Keratinocyte (primary cell): ENCODE data around the gene MAL. TPM values are rescaled to one million over a fixed set of nuclear protein-coding genes. Genes with fewer than 3 reads are reported as not detected.

Source experiments
- DNase-seq: peaks from one replicate; pipeline ENCODE4 v3.0.0-alpha.2; 2011; ENCODE audit warnings: low read depth, missing footprints, low spot score
- FAIRE-seq: peaks from 2 replicates; lab custom pipeline; 2011; peaks lifted over from hg19 to GRCh38; lab: Jason Lieb, UNC
- H2AFZ ChIP-seq: 2 replicates; pipeline ENCODE4 v1.6.0; 2012; ENCODE audit warnings: low read length, control low read depth, inconsistent platforms; ENCODE audit not compliant: control insufficient read depth
- H3K27ac ChIP-seq: 2 replicates; pipeline ENCODE4 v1.5.1; 2011; ENCODE audit warnings: low read length; ENCODE audit not compliant: control insufficient read depth, insufficient read depth
- H3K27me3 ChIP-seq: 3 replicates; pipeline ENCODE4 v1.6.0; 2011; ENCODE audit warnings: low read length; ENCODE audit not compliant: control insufficient read depth, insufficient read depth; ENCODE audit errors: extremely low read depth
- H3K36me3 ChIP-seq, 2 experiments: 2 replicates in 1 of 2; 3 replicates in 1 of 2; pipeline ENCODE4 v1.5.1; 2011; ENCODE audit warnings: low read length in 2 of 2, mild to moderate bottlenecking in 1 of 2; ENCODE audit not compliant: control insufficient read depth in 2 of 2, insufficient read depth in 2 of 2; ENCODE audit errors: extremely low read depth in 1 of 2
- H3K4me1 ChIP-seq: 3 replicates; pipeline ENCODE4 v1.5.1; 2011; ENCODE audit warnings: low read length; ENCODE audit not compliant: control insufficient read depth, insufficient read depth; ENCODE audit errors: extremely low read depth
- H3K4me2 ChIP-seq: 3 replicates; pipeline ENCODE4 v1.6.0; 2011; ENCODE audit warnings: low read depth, low read length; ENCODE audit not compliant: control insufficient read depth, insufficient read depth; ENCODE audit errors: extremely low read depth
- H3K4me3 ChIP-seq, 3 experiments: fragments of 200-600 bp in 1 of 3; sonication (generic) in 1 of 3; 2 replicates in 2 of 3; 3 replicates in 1 of 3; pipeline ENCODE4 v1.5.1; 2011 to 2016; ENCODE audit warnings: low read length in 3 of 3, mild to moderate bottlenecking in 3 of 3, control low read depth in 2 of 3, inconsistent platforms in 1 of 3, low read depth in 1 of 3, mixed read lengths in 1 of 3, mixed run types in 1 of 3, moderate library complexity in 1 of 3; ENCODE audit not compliant: control insufficient read depth in 2 of 3, insufficient read depth in 2 of 3; ENCODE audit errors: extremely low read depth in 1 of 3
- H3K79me2 ChIP-seq: 2 replicates; pipeline ENCODE4 v1.6.0; 2012; ENCODE audit warnings: low read length; ENCODE audit not compliant: control insufficient read depth, insufficient read depth
- H3K9ac ChIP-seq: 3 replicates; pipeline ENCODE4 v1.6.0; 2011; ENCODE audit warnings: low read length; ENCODE audit not compliant: control insufficient read depth, insufficient read depth; ENCODE audit errors: extremely low read depth
- H3K9me1 ChIP-seq: 3 replicates; pipeline ENCODE4 v1.6.0; 2011; ENCODE audit warnings: low read length; ENCODE audit not compliant: control insufficient read depth, insufficient read depth; ENCODE audit errors: extremely low read depth
- H3K9me3 ChIP-seq: 2 replicates; pipeline ENCODE4 v1.5.1; 2012; ENCODE audit warnings: low read depth, low read length; ENCODE audit not compliant: control insufficient read depth
- H4K20me1 ChIP-seq: 3 replicates; pipeline ENCODE4 v1.6.0; 2011; ENCODE audit warnings: low read length; ENCODE audit not compliant: control insufficient read depth, insufficient read depth; ENCODE audit errors: extremely low read depth
- EZH2 ChIP-seq: IDR thresholded peaks from one replicate; pipeline ENCODE4 v1.6.1; 2012; ENCODE audit warnings: inconsistent platforms, mild to moderate bottlenecking, low read length, moderate library complexity
- dilution Hi-C: fragments of 300-500 bp; cut with MboI; formaldehyde crosslinking; loops from one replicate; pipeline ENCODE4 v1.7.0; 2020; ENCODE audit warnings: low sequenced_read_pairs; ENCODE audit not compliant: extremely low pct_ligation_motif_present
- polyA plus RNA-seq, 5 experiments: library from polyadenylated mRNA; depleted of rRNA in 3 of 5; stranded (reverse) in 3 of 5; stranded (forward) in 1 of 5; unstranded in 1 of 5; fragments of >200 nt; gene quantifications; 1 replicate in 1 of 5; 2 replicates in 3 of 5; 3 replicates in 1 of 5; pipeline versions ENCODE4 v1.2.1 to v1.2.3, GENCODE V29; 2011 to 2012; ENCODE audit warnings: missing spikeins in 2 of 5, low read depth in 1 of 5, low replicate concordance in 1 of 5
- TF ChIP-seq, protein P1 (sequence below), 3 experiments: IDR thresholded peaks in 1 of 3; conservative IDR thresholded peaks in 1 of 3; optimal IDR thresholded peaks in 1 of 3; 2 replicates in 2 of 3; 3 replicates in 1 of 3; pipeline versions ENCODE3 to v1.5.1; 2011; ENCODE audit warnings: low read length in 3 of 3, mild to moderate bottlenecking in 3 of 3, moderate library complexity in 2 of 3, control low read depth in 1 of 3, inconsistent platforms in 1 of 3; ENCODE audit not compliant: insufficient read depth in 2 of 3; ENCODE audit errors: extremely low read depth in 1 of 3

The MAL gene
- polyA plus RNA-seq, 1 donor (not counting 4 experiments of a cell fraction or from before 2014, with no cell fraction given), result not detected

DNA sequence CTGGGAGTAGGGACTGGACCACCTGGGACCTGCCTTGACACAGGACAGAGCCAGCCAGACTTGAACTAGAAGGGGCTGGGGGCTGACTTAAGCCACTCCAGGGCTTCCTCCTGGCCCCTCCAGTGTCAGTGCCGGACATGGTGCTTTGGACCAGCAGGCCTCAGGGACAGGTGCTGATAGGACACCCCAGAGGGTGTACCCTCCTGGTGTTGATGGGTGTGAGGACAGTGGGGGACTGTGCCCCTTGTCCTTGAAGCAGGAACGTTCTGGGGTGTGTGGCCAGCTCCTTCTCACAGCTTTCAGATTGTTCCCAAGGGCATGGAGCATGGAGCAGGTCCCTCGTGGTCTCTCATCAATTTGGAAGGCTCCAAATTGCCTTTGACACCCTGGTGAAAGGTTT, 6.8 kb downstream of the MAL start:
- DNase-seq (no peak), FAIRE-seq (no peak)
- H3K4me3 ChIP-seq, result no peak overlapping the region
- H3K36me3 ChIP-seq, result no peaks in the 10 kb centered on the region
- H3K79me2 ChIP-seq, result no peaks in the 10 kb centered on the region
- H2AFZ ChIP-seq, result no peak overlapping the region
- no peaks in the 10 kb centered on the region for H3K9me1 ChIP-seq
- H3K27me3 ChIP-seq, result peaks cover 40% of the 10 kb centered on the region
- no peak overlapping the region for H3K9ac ChIP-seq
- no peaks in the 10 kb centered on the region for H3K4me1 ChIP-seq
- TF ChIP-seq, protein P1, sequence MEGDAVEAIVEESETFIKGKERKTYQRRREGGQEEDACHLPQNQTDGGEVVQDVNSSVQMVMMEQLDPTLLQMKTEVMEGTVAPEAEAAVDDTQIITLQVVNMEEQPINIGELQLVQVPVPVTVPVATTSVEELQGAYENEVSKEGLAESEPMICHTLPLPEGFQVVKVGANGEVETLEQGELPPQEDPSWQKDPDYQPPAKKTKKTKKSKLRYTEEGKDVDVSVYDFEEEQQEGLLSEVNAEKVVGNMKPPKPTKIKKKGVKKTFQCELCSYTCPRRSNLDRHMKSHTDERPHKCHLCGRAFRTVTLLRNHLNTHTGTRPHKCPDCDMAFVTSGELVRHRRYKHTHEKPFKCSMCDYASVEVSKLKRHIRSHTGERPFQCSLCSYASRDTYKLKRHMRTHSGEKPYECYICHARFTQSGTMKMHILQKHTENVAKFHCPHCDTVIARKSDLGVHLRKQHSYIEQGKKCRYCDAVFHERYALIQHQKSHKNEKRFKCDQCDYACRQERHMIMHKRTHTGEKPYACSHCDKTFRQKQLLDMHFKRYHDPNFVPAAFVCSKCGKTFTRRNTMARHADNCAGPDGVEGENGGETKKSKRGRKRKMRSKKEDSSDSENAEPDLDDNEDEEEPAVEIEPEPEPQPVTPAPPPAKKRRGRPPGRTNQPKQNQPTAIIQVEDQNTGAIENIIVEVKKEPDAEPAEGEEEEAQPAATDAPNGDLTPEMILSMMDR (optimal IDR thresholded peaks at IDR 0.05 in 1 of 3, IDR thresholded peaks at IDR 0.05 in 1 of 3, conservative IDR thresholded peaks at IDR 0.05 in 1 of 3; ENCODE audit: extremely low read depth in 1 of 3, insufficient read depth in 2 of 3, low read length in 3 of 3), result no peak
- no peak for TF ChIP-seq EZH2
- H3K9me3 ChIP-seq, result peaks cover 3% of the 10 kb centered on the region
- dilution Hi-C loops, result no loop called here
- H3K4me2 ChIP-seq, result no peak overlapping the region
- H3K27ac ChIP-seq, result no peak overlapping the region
- no peaks in the 10 kb centered on the region for H4K20me1 ChIP-seq

DNA sequence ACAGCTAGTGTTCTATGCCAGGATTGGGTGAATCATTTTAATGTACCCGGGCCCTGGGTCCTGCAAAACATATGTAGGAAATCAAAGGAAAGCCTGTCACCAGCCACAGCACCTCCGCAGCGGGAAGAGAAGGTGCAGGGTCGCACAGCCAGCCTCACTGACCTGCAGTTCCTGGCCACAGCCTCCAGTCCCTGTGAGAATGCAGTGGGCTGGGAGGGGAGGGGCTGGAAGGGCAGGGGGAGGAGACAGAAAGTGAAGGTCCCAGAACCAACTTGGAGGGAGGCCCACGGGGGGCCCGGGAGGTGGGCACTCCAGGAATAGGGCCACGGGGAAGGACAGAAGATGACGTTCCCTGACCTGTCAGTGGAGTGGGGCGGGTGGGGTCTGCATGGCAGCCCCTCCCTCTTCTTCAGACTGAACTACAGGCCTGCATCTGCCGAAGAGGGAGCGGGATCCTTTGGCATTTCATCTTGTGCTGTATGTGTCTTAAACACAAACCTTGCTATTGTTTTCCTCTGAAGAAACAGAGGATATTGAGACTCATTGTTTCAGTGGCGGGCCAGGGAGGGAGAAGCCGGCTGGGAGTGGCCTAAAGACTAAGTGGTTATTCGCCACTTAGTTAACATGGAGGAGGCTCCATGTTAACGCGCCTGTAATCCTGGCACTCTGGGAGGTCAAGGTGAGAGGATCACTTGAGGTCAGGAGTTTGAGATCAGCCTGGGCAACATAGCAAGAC, 7.5 kb downstream of the MAL start:
- Histone ChIP-seq H3K9me3 (peaks cover 9% of the 10 kb centered on the region), H4K20me1 (no peaks in the 10 kb centered on the region), H3K27ac (no peak overlapping the region), H3K4me1 (no peaks in the 10 kb centered on the region), H3K27me3 (peaks cover 37% of the 10 kb centered on the region), H3K4me3 (no peak overlapping the region), H3K9me1 (no peaks in the 10 kb centered on the region), H3K9ac (no peak overlapping the region), H3K79me2 (no peaks in the 10 kb centered on the region), H2AFZ (no peak overlapping the region), H3K4me2 (no peak overlapping the region), H3K36me3 (no peaks in the 10 kb centered on the region)
- no peak for DNase-seq
- dilution Hi-C loops, result no loop called here
- no peak for FAIRE-seq
- no peak for TF ChIP-seq EZH2
- TF ChIP-seq, protein P1 (optimal IDR thresholded peaks at IDR 0.05 in 1 of 3, IDR thresholded peaks at IDR 0.05 in 1 of 3, conservative IDR thresholded peaks at IDR 0.05 in 1 of 3; ENCODE audit: extremely low read depth in 1 of 3, insufficient read depth in 2 of 3, low read length in 3 of 3), result no peak
